HUES64 (cell line): Measurements from ENCODE around the gene MPZL2.

Experiments used
- H3K27ac ChIP-seq: 2 replicates; pipeline ENCODE4 v1.7.0; 2013; ENCODE audit warnings: low read depth, low read length, inconsistent platforms
- H3K27me3 ChIP-seq: 2 replicates; pipeline ENCODE4 v1.6.1; 2013; ENCODE audit warnings: mild to moderate bottlenecking, low read length; ENCODE audit not compliant: insufficient read depth
- H3K36me3 ChIP-seq: 2 replicates; pipeline ENCODE4 v1.6.1; 2013; ENCODE audit warnings: mild to moderate bottlenecking, low read length; ENCODE audit not compliant: insufficient read depth
- H3K4me1 ChIP-seq: 2 replicates; pipeline ENCODE4 v1.6.1; 2013; ENCODE audit warnings: mild to moderate bottlenecking, low read length, moderate library complexity; ENCODE audit not compliant: insufficient read depth
- H3K4me3 ChIP-seq: 2 replicates; pipeline ENCODE4 v1.5.1; 2013; ENCODE audit warnings: mild to moderate bottlenecking, low read length, moderate library complexity
- H3K9ac ChIP-seq: 2 replicates; pipeline ENCODE4 v1.6.1; 2013; ENCODE audit warnings: mild to moderate bottlenecking, low read depth, low read length
- H3K9me3 ChIP-seq: 2 replicates; pipeline ENCODE4 v1.6.1; 2013; ENCODE audit warnings: low read depth, low read length; ENCODE audit not compliant: insufficient read depth
- WGBS: fragments of 150-250, 120-280 bp; methylation state at CpG from one replicate; pipeline ENCODE4 v1.1.7; 2013; ENCODE audit warnings: missing lambda C conversion rate; 5-methylcytosine and 5-hydroxymethylcytosine counted together

Gene MPZL2

DNA sequence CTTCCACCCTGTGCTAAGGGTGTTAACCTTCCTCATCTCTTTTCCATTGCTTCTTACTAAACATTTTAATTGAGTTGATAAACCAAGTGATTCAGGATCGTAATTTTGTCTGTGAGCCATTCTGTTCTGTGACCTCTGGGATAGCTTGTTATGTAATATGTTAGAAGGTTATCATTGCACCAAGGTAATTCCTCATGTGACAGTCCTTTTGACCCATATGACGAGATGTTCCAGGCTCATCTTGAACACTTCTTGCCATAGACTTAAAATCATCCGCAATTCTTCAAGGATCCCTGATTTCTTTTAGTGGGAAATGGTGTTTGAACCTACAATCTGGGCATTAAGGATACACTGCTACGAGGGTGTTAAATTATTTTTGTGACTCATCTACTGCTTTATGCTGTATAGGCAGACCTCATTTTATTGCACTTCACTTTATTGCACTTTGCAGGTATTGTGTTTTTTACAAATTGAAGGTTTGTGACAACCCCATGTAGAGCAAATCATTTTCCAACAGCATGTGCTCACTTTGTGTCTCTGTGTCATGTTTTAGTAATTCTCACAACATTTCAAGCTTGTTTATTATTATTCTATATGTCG lies 19.0 kb upstream of the MPZL2 start:
- 87% methylated on average over 5 of the region's 5 CpGs for WGBS
- no peaks in the 10 kb centered on the region for H3K4me1 ChIP-seq
- no peaks in the 10 kb centered on the region for H3K9me3 ChIP-seq
- no peak overlapping the region for H3K9ac ChIP-seq
- no peaks in the 10 kb centered on the region for H3K36me3 ChIP-seq
- H3K27me3 ChIP-seq: peaks cover 3% of the 10 kb centered on the region; the same call in 1 of the 2 replicates
- no peak overlapping the region for H3K27ac ChIP-seq
- no peak overlapping the region for H3K4me3 ChIP-seq

GRCh38 chr11:118282606-118283005 lies 18.5 kb upstream of the MPZL2 start:
- 76% methylated on average over 6 of the region's 6 CpGs for WGBS
- H3K36me3 ChIP-seq: no peaks in the 10 kb centered on the region
- H3K9ac ChIP-seq: no peak overlapping the region
- H3K4me3 ChIP-seq: no peak overlapping the region
- H3K27me3 ChIP-seq: peaks cover 3% of the 10 kb centered on the region; the same call in 1 of the 2 replicates
- no peaks in the 10 kb centered on the region for H3K9me3 ChIP-seq
- peaks cover under 1% of the 10 kb centered on the region; the same call in 1 of the 2 replicates for H3K4me1 ChIP-seq
- H3K27ac ChIP-seq: no peak overlapping the region

DNA sequence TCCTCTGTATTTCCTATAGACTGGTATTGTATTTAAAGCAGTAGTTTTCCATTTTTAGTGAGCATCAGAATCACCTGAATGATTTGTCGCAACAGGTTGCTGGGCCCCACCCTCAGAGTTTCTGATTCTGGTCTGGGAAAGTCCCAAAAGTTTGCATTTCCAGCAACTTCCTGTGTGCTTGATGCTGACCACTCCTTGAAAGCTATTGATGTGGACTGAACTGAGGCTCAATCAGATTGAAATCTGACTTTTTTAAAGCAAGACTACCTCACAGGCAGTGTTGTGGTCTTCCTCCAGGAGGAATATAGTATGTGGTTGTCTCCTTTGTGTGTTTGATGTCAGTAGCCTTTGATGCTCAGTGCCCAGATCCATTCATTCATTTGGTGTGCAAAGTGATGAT lies 17.2 kb upstream of the MPZL2 start:
- no peak overlapping the region for H3K9ac ChIP-seq
- H3K4me1 ChIP-seq: peaks cover 6% of the 10 kb centered on the region; the same call in 1 of the 2 replicates
- WGBS: 93% methylated on average over 1 of the region's 1 CpG

GRCh38 chr11:118277312-118277711 lies 13.2 kb upstream of the MPZL2 start:
- peaks cover 3% of the 10 kb centered on the region; the same call in 1 of the 2 replicates for H3K27me3 ChIP-seq
- 85% methylated on average over 1 of the region's 1 CpG for WGBS
- H3K27ac ChIP-seq: no peak overlapping the region
- no peaks in the 10 kb centered on the region for H3K9me3 ChIP-seq
- H3K4me3 ChIP-seq: no peak overlapping the region
- peaks cover 6% of the 10 kb centered on the region; the same call in 1 of the 2 replicates for H3K4me1 ChIP-seq
- no peak overlapping the region for H3K9ac ChIP-seq
- H3K36me3 ChIP-seq: no peaks in the 10 kb centered on the region

More for the DNA sequence above, 17.2 kb upstream of the MPZL2 start:
- H3K4me3 ChIP-seq: no peak overlapping the region
- H3K36me3 ChIP-seq: no peaks in the 10 kb centered on the region
- no peak overlapping the region for H3K27ac ChIP-seq
- H3K27me3 ChIP-seq: no peaks in the 10 kb centered on the region; the same call in 1 of the 2 replicates
- H3K9me3 ChIP-seq: no peaks in the 10 kb centered on the region

DNA sequence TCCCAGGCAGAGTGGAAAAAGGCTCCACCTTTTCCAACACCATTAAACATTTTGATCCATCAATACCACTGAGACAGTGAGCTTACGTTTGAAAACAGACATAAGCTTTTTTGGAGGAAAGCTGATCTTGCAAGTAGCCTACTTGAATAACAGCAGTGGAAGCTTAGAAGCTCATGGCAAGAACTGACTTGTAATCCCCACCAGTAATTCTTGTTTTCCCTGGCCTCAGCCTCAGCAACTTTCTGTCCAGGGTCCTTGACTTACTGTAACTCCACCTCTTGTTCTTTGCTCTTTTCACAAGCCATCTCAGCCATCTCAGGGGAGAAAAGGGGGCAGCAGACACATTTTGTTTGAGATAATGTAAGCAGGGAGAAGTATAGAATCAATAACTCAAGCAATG lies 12.3 kb upstream of the MPZL2 start:
- WGBS: 86% methylated on average over 1 of the region's 1 CpG
- no peaks in the 10 kb centered on the region for H3K36me3 ChIP-seq
- peaks cover 6% of the 10 kb centered on the region; the same call in 1 of the 2 replicates for H3K4me1 ChIP-seq
- no peak overlapping the region for H3K9ac ChIP-seq
- no peak overlapping the region for H3K27ac ChIP-seq
- H3K4me3 ChIP-seq: no peak overlapping the region
- no peaks in the 10 kb centered on the region for H3K9me3 ChIP-seq
- H3K27me3 ChIP-seq: peaks cover 3% of the 10 kb centered on the region; the same call in 1 of the 2 replicates

GRCh38 chr11:118275176-118275575 lies 11.1 kb upstream of the MPZL2 start:
- H3K9me3 ChIP-seq: no peaks in the 10 kb centered on the region
- H3K4me1 ChIP-seq: peaks cover 6% of the 10 kb centered on the region; the same call in 1 of the 2 replicates
- WGBS: 72% methylated on average over 4 of the region's 4 CpGs
- no peak overlapping the region for H3K9ac ChIP-seq
- H3K36me3 ChIP-seq: no peaks in the 10 kb centered on the region
- peaks cover 9% of the 10 kb centered on the region; the same call in 1 of the 2 replicates for H3K27me3 ChIP-seq
- H3K4me3 ChIP-seq: no peak overlapping the region
- no peak overlapping the region for H3K27ac ChIP-seq

DNA sequence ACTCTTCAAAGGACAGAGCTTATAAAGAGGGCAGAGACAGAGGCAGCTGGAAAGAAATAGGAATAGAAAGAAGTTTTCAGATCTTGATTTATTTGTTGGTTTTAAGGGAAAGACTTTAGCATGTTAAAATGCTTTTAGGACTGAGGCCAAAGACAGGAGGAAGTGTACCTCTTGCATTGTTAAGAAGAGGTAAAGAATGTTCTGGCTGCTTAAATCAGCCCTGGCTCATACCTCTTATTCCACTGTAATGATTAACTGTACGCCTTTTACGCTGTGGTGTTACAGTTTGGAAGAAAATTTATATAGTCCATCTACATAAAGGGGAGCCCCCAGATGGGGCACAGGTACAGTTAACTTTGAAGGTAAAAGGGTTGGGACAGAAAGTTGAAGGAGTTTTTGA lies 10.1 kb upstream of the MPZL2 start:
- Histone ChIP-seq H3K4me3 (no peak overlapping the region), H3K9me3 (no peaks in the 10 kb centered on the region), H3K4me1 (peaks cover 6% of the 10 kb centered on the region; the same call in 1 of the 2 replicates), H3K36me3 (no peaks in the 10 kb centered on the region), H3K27me3 (peaks cover 19% of the 10 kb centered on the region; the same call in 1 of the 2 replicates), H3K27ac (no peak overlapping the region), H3K9ac (no peak overlapping the region)
- whole genome bisulfite sequencing: 100% methylated on average over 1 of the region's 2 CpGs

GRCh38 chr11:118272001-118272400 lies 7.9 kb upstream of the MPZL2 start:
- H3K4me1 ChIP-seq: no peaks in the 10 kb centered on the region
- 77% methylated on average over 2 of the region's 2 CpGs for WGBS
- no peak overlapping the region for H3K4me3 ChIP-seq

GRCh38 chr11:118267486-118267885 lies 3.4 kb upstream of the MPZL2 start:
- Histone ChIP-seq H3K4me3 (no peak overlapping the region), H3K27me3 (peaks cover 78% of the 10 kb centered on the region), H3K9me3 (no peaks in the 10 kb centered on the region), H3K36me3 (no peaks in the 10 kb centered on the region), H3K4me1 (peaks cover 22% of the 10 kb centered on the region), H3K27ac (no peak overlapping the region), H3K9ac (no peak overlapping the region)
- WGBS: 98% methylated on average over 3 of the region's 4 CpGs

More at GRCh38 chr11:118272001-118272400, 7.9 kb upstream of the MPZL2 start:
- no peaks in the 10 kb centered on the region for H3K36me3 ChIP-seq
- no peaks in the 10 kb centered on the region for H3K9me3 ChIP-seq
- no peak overlapping the region for H3K27ac ChIP-seq
- H3K9ac ChIP-seq: no peak overlapping the region
- peaks cover 36% of the 10 kb centered on the region for H3K27me3 ChIP-seq

DNA sequence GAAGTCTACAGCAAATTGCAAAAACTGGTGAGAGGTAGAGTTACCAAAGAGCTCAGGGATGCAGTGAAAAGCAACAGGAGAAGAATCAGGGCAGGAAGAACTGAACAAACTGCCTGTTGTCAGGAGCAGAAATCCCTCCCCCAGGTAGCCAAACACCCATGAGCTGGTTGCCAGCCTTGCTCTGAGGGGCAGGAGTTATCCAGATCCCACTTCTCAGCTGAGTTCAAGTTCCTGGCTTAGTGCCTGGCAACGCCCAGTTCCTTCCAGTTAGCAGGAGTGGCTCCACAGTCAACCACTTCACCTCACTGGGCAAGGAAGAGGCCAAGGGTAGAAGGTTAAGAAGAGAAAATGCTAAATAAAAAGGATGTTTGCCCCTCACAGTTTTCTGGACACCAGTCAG lies 1.9 kb upstream of the MPZL2 start:
- Histone ChIP-seq H3K27ac (no peak overlapping the region), H3K9me3 (no peaks in the 10 kb centered on the region), H3K27me3 (peaks cover 92% of the 10 kb centered on the region), H3K4me3 (no peak overlapping the region), H3K36me3 (no peaks in the 10 kb centered on the region), H3K4me1 (peaks cover 22% of the 10 kb centered on the region), H3K9ac (no peak overlapping the region)
- WGBS: no CpG with 5 or more reads among the region's 1 CpG

- H3K36me3 ChIP-seq: no peaks in the 10 kb centered on the region
- no peak overlapping the region for H3K27ac ChIP-seq
- H3K4me3 ChIP-seq: peak overlapping the region; percentile 51
- WGBS: 35% methylated on average over 13 of the region's 13 CpGs
- H3K9ac ChIP-seq: peak overlapping the region; percentile 54; the same call in 1 of the 2 replicates
- H3K4me1 ChIP-seq: peaks cover 22% of the 10 kb centered on the region
- H3K27me3 ChIP-seq: peaks cover 90% of the 10 kb centered on the region
- H3K9me3 ChIP-seq: no peaks in the 10 kb centered on the region
Measured at GRCh38 chr11:118264569-118265465, 720 bp upstream of the MPZL2 start.
